ENCODE data around the gene ITGB5. TPM values are rescaled to one million over a fixed set of nuclear protein-coding genes. Genes with fewer than 3 reads are reported as not detected.

Gene ITGB5
- total RNA-seq, 4 donors from 2014 or later, result 114 to 217 (median 193) TPM

DNA sequence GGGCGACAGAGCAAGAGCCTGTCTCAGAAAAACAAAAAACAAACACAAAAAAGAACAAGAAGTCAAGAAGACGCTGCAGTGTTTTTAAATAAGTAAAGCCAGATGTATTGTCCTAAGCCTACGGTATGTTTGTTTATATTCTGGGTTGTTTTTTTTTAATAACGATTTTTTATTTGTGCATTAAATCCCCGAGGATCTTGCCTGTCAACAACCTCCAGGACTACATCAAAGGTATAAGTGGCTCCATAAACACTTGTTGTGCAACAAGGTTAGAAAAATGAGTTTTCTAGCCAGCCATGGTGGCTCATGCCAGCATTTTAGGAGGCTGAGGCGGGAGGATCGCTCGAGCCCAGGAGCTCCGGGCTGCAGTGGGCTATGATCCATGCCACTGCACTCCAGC lies 26.1 kb downstream of the ITGB5 start:
- DNase-seq (ENCODE audit: low spot score in 2 of 2), result no peak
- Histone ChIP-seq H3K4me1 (peaks cover 0 to 25% (median 0%) of the 10 kb centered on the region in 4 donors), H3K27me3 (no peaks in the 10 kb centered on the region), H3K9me3 (no peaks in the 10 kb centered on the region), H3K4me3 (no peak overlapping the region), H3K27ac (peak overlapping the region in 2 of 4 donors; percentile 44 to 52), H3K36me3 (no peaks in the 10 kb centered on the region)
- TF ChIP-seq EP300 (IDR thresholded peaks at IDR 0.05) (no peak), CTCF (IDR thresholded peaks at IDR 0.05) (no peak), POLR2A (IDR thresholded peaks at IDR 0.05) (no peak)
- WGBS, 2 donors, result 74 to 75% methylated on average over 9 of the region's 9 CpGs

- no peaks in the 10 kb centered on the region for H3K36me3 ChIP-seq
- peak overlapping the region in 3 of 4 donors; percentile 4 to 52 (median 44) for H3K27ac ChIP-seq
- H3K27me3 ChIP-seq, result no peaks in the 10 kb centered on the region
- peak in 1 of 2 donors; percentile 64 for DNase-seq (ENCODE audit: low spot score in 2 of 2)
- TF ChIP-seq POLR2A (IDR thresholded peaks at IDR 0.05) (no peak), CTCF (IDR thresholded peaks at IDR 0.05) (no peak), EP300 (IDR thresholded peaks at IDR 0.05) (peak in 1 of 2 donors; percentile 47)
- H3K9me3 ChIP-seq, result no peaks in the 10 kb centered on the region
- peaks cover 0 to 25% (median 0%) of the 10 kb centered on the region in 4 donors for H3K4me1 ChIP-seq
- WGBS, 2 donors, result 42 to 57% methylated on average over 1 of the region's 1 CpG
- H3K4me3 ChIP-seq, result no peak overlapping the region
Observed at GRCh38 chr3:124860599-124860998, 26.6 kb downstream of the ITGB5 start.

- peaks cover 0 to 25% (median 0%) of the 10 kb centered on the region in 4 donors for H3K4me1 ChIP-seq
- no peak overlapping the region for H3K4me3 ChIP-seq
- no peaks in the 10 kb centered on the region for H3K9me3 ChIP-seq
- peaks cover 0 to 5% (median 0%) of the 10 kb centered on the region in 3 donors for H3K36me3 ChIP-seq
- peak overlapping the region in 1 of 4 donors; percentile 33 for H3K27ac ChIP-seq
- WGBS, 2 donors, result 78 to 88% methylated on average over 7 of the region's 7 CpGs
- TF ChIP-seq EP300 (IDR thresholded peaks at IDR 0.05) (no peak), CTCF (IDR thresholded peaks at IDR 0.05) (no peak), POLR2A (IDR thresholded peaks at IDR 0.05) (no peak)
- no peak for DNase-seq (ENCODE audit: low spot score in 2 of 2)
- H3K27me3 ChIP-seq, result no peaks in the 10 kb centered on the region
Observed at GRCh38 chr3:124859025-124859424, 28.1 kb downstream of the ITGB5 start.

DNA sequence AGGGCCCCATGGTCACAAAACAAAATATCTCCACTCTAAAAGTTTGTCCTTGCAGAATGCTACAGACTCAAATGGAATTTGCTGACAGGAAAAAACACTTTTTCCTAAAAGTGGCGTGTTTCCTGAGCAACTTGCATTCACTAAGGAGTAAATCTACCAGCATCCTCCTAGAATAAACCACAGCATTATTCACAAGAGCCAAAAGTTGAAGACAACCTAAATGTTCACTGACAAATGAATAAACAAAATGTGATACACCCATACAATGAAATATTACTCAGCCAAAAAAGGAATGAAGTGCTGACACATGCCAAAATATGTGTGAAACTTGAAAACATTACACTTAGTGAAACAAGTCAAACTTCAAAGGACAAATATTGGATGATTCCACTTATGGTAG lies 28.9 kb downstream of the ITGB5 start:
- H3K4me3 ChIP-seq, result no peak overlapping the region
- H3K27ac ChIP-seq, result no peak overlapping the region
- H3K4me1 ChIP-seq, result peaks cover 0 to 25% (median 0%) of the 10 kb centered on the region in 4 donors
- DNase-seq (ENCODE audit: low spot score in 2 of 2), result no peak
- 51 to 64% methylated on average over 1 of the region's 1 CpG for WGBS, 2 donors
- no peaks in the 10 kb centered on the region for H3K27me3 ChIP-seq
- TF ChIP-seq POLR2A (IDR thresholded peaks at IDR 0.05) (no peak), EP300 (IDR thresholded peaks at IDR 0.05) (no peak), CTCF (IDR thresholded peaks at IDR 0.05) (no peak)
- H3K9me3 ChIP-seq, result no peaks in the 10 kb centered on the region
- H3K36me3 ChIP-seq, result peaks cover 0 to 5% (median 0%) of the 10 kb centered on the region in 3 donors

- H3K4me3 ChIP-seq, result no peak overlapping the region
- 91% methylated on average over 2 of the region's 2 CpGs for WGBS, 2 donors
- TF ChIP-seq EP300 (IDR thresholded peaks at IDR 0.05), result no peak
- TF ChIP-seq POLR2A (IDR thresholded peaks at IDR 0.05), result no peak
- TF ChIP-seq CTCF (IDR thresholded peaks at IDR 0.05), result no peak
- H3K4me1 ChIP-seq, result peaks cover 0 to 28% (median 0%) of the 10 kb centered on the region in 4 donors
- no peak overlapping the region for H3K27ac ChIP-seq
- H3K36me3 ChIP-seq, result peaks cover 0 to 5% (median 0%) of the 10 kb centered on the region in 3 donors
- DNase-seq (ENCODE audit: low spot score in 2 of 2), result no peak
- H3K27me3 ChIP-seq, result no peaks in the 10 kb centered on the region
- H3K9me3 ChIP-seq, result no peaks in the 10 kb centered on the region
Observed at GRCh38 chr3:124856677-124857076, 30.5 kb downstream of the ITGB5 start.
